ENCODE results near the gene PRR16. TPM values are rescaled to one million over a fixed set of nuclear protein-coding genes. Genes with fewer than 3 reads are reported as not detected.
"Not testable (repeated sequence)": the region's sequence is repeated elsewhere in the genome, so short reads cannot be mapped to it uniquely, and the experiment has no call there.

The PRR16 gene
- polyA plus RNA-seq (ENCODE audit: insufficient read length in 4 of 4) = 1 to 10 TPM; 2.2 to 7.4 (median 2.9) TPM

GRCh38 chr5:120463991-120464626 lies at the start of gene PRR16:
Gene PRR16 (plus strand): TSS chr5:120464300.
- DNase-seq (ENCODE audit: low read depth in 4 of 4, low spot score in 3 of 4) = peak in 1 of 4 donors; percentile 42

DNA sequence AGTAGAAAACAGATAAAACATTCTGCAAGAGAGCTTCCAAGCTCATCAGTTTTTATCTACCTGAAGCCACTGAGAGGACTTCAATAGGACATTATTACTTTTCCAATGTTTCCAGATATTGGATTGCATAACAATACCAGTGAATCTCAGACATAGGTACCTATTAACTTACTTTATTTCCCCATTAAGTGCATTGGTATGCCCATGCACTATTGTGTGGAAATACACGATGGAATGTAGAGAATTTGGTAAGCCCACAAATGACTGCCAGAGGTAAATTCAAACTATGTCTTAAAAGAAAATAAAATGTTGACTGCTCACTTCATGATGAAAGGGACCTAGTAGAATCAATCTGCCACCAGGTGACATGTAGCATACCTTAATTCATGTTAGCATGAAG lies 48.1 kb upstream of the PRR16 start:
- no peak for DNase-seq (ENCODE audit: low read depth in 4 of 4, low spot score in 3 of 4)

GRCh38 chr5:120419127-120419526 lies 45.0 kb upstream of the PRR16 start:
- no peak for DNase-seq (ENCODE audit: low read depth in 4 of 4, low spot score in 3 of 4)

GRCh38 chr5:120426633-120427275 lies 37.3 kb upstream of the PRR16 start:
- not testable (repeated sequence) for DNase-seq (ENCODE audit: low read depth in 4 of 4, low spot score in 3 of 4)

- no peak for DNase-seq (ENCODE audit: low read depth in 4 of 4, low spot score in 3 of 4)
These were observed 33.5 kb upstream of the PRR16 start for GRCh38 chr5:120430572-120430971.

GRCh38 chr5:120432861-120433260 lies 31.2 kb upstream of the PRR16 start:
- DNase-seq (ENCODE audit: low read depth in 4 of 4, low spot score in 3 of 4) = no peak

DNA sequence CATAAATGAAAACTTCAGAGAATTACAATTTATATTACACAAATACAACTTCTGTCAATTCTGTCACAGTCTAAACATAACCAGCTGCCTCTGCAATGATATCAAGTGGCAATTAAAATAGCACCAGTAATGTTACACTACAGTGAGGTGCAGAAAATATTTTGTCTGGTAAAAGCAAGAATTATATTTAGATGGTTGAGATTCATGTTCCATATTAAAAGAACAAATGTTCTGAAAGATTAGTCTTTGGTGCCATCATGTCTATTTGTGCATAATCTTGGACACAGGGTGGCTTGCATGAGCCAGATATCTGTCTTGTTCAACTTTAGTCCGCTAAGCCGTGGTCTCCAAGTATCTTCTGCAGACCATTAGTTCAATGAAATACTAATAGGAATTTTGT lies 29.0 kb upstream of the PRR16 start:
- no peak for DNase-seq (ENCODE audit: low read depth in 4 of 4, low spot score in 3 of 4)

- no peak for DNase-seq (ENCODE audit: low read depth in 4 of 4, low spot score in 3 of 4)
These were observed 27.1 kb upstream of the PRR16 start for GRCh38 chr5:120436996-120437395.

- no peak for DNase-seq (ENCODE audit: low read depth in 4 of 4, low spot score in 3 of 4)
These were observed 21.4 kb upstream of the PRR16 start for GRCh38 chr5:120442694-120443093.

DNA sequence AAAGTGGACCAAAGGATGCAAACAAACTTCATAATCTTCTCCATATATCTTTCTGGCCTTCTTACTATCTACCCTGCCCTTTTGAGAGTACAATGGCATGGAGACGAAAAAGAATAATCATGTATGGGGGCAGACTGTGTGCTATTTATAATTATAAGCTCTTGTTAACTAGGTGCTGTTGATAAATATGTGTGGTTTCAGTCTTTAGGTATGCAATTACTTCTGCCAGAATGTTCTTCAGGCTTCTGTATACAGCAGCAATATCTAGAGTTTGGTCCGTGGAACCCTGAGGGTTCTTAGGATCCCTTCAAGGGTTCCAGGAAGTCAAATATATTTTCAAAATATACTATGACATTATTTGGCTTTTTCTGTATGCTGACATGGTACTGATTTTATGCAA lies 20.5 kb upstream of the PRR16 start:
- no peak for DNase-seq (ENCODE audit: low read depth in 4 of 4, low spot score in 3 of 4)

- no peak for DNase-seq (ENCODE audit: low read depth in 4 of 4, low spot score in 3 of 4)
These were observed 18.0 kb upstream of the PRR16 start for GRCh38 chr5:120446068-120446492.

DNA sequence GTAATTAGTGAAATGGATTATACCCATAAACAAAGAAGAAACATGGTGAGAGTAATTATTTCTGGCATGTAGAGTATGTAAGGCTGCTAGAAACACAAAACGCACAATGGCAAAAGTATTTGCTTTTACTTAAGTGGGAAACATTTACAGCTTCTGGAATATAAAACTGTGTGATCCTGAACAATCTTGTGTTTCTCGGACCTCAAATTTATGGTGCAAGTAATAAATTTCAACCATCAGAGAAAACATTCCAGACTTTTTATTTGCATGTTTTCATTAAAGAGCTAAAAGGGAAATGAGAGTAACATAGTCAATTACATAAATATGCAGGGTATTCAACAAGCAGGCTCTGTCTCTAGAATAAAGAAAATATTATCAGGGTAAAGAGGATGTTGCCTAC lies 17.2 kb upstream of the PRR16 start:
- DNase-seq (ENCODE audit: low read depth in 4 of 4, low spot score in 3 of 4) = no peak

- DNase-seq (ENCODE audit: low read depth in 4 of 4, low spot score in 3 of 4) = no peak
These were observed 16.3 kb upstream of the PRR16 start for GRCh38 chr5:120447706-120448239.

- DNase-seq (ENCODE audit: low read depth in 4 of 4, low spot score in 3 of 4) = no peak
These were observed 14.6 kb upstream of the PRR16 start for GRCh38 chr5:120449501-120449900.

DNA sequence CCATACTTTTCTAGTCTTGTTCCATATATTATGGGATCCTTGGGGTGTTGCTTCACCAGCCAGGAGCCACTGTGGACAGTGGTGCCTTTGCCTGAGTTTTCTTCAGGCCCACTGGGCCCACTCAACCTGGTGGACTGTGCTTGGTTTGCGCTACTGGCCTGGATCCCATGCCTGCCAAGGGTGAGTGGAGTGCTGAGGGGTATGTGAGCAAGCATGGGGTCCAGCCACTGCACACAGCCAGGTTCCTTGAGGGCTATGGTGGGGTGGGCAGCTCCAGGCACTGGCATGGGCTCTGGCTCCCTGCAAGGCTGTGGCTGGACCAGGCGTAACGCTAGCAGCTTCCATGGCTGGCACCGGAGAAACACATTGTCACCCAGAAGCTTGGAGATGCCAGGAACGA lies 13.2 kb upstream of the PRR16 start:
- no peak for DNase-seq (ENCODE audit: low read depth in 4 of 4, low spot score in 3 of 4)

- DNase-seq (ENCODE audit: low read depth in 4 of 4, low spot score in 3 of 4) = no peak
These were observed 12.7 kb upstream of the PRR16 start for GRCh38 chr5:120451445-120451844.

DNA sequence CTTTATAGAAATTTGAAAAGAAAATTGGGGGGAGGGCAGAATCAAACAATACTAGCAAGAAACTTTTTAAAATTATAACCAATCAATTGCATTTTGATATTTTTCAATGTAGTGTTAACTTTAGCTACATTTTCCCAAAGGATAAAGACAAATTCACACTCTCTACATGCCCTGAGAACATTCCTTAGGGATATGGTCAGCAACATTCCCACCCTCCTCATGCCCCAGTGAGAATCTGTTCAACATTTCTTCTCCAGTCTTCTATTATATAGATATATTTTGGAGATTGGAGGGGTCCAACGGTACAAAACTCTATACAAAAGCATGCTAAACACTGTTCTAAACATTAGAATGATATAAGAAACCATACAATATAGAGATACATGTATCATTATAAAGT lies 11.6 kb upstream of the PRR16 start:
- DNase-seq (ENCODE audit: low read depth in 4 of 4, low spot score in 3 of 4) = no peak

DNA sequence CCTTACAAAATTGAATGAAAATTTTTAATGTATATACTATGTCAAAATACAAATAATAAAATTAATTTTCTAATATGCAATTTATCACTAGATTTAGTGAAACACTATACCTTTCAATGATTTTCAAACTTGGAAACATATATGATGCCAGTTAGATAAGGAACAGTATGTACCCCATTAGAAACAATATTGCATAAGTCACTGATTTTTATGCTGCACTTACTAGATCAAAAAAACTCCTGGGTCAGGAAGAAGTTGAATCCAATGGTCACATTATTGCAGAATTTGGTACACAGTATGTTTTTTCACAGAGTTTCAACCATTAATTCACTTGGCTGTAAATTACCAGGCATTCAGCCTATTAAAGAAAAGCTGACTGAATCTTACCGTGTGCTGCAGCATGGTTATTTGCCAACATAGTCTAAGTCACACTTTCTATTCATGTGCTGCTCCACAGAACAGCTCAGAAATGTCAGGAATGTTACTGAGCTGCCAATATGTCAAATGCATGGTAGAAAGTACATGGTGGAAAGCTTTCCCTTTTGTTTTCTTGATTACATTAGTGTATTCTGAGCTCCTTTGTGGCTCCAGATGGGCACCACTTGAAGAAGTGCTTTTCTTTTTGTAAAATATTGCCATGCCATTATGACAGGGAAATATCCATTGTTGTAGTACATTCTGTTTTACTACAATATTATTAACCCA lies 9.9 kb upstream of the PRR16 start:
- DNase-seq (ENCODE audit: low read depth in 4 of 4, low spot score in 3 of 4) = no peak

DNA sequence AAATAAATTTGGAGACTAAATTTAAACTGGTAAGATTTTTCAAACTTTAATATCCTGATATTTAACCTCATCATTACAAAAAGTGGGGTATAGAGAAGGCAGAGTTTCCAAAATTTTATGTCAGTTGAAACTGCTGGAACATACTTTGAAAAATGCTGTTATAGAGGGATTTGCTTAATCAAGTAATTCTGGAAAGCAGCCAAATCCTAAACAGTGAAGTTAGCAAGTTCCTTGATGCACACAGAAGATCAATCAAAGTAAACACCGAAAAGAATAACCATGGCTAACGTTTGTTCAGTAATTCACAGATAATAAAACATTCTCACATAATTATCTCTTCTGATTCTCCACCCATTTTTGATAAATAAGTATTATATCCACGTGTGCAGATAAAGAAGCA lies 8.1 kb upstream of the PRR16 start:
- no peak for DNase-seq (ENCODE audit: low read depth in 4 of 4, low spot score in 3 of 4)

- DNase-seq (ENCODE audit: low read depth in 4 of 4, low spot score in 3 of 4) = no peak
These were observed 6.1 kb upstream of the PRR16 start for GRCh38 chr5:120457839-120458507.

DNA sequence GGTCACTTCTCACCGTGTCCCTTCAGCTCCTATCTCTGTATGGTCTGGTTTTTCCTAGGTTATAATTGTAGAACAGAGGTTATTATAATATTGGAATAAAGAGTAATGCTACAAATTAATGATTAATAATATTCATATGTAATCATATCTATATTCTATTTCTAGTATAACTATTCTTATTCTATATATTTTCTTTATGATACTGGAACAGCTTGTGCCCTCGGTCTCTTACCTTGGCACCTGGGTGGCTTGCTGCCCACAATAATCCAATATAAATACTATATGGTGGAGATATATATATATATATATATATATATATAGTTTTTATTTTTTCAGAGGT lies 5.6 kb upstream of the PRR16 start:
- not testable (repeated sequence) for DNase-seq (ENCODE audit: low read depth in 4 of 4, low spot score in 3 of 4)
